Measurements from ENCODE around the gene TBCCD1.
"Not testable (repeated sequence)": the region's sequence is repeated elsewhere in the genome, so short reads cannot be mapped to it uniquely, and the experiment has no call there.

TBCCD1 gene

DNA sequence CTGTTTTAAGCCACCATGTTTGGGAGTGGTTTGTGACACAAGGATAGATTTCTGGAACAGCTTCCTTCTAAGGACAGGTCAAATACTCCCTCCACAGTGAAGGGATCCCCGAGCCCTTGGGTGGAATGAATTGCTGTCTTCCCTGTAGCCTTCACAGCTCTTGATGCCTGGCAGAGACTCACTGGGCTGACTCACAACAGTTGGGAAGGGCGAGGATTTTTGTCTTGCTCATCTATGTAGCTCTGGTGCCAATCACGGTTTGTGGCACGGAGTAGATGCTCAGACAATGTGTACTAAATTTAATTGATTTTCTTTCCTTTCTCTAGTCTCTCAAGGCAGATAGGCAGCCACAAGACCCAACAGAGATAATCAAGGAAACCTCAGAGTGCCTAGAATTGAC lies 49.9 kb downstream of the TBCCD1 start:
- DNase-seq: no peak

DNA sequence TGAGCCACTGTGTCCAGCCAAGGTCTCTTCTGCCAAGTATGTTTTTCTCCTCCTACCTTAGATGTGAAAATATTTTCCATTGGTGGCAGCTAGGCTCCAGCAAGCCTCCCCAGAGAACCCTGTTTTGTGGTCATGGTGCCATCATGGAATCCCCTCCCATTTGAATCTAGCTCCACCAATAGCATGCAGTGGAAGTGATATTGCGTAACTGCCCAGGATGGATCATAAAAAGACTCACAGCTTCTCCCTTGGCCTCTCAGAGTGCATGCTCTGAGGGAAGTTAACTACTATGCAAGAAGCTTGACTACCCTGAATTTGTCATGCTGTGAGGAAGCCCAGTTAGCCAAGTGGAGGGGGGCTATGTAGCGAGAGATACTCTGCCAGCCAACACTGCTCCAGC lies 50.5 kb downstream of the TBCCD1 start:
- DNase-seq: no peak

- no peak for DNase-seq
Measured at GRCh38 chr3:186515125-186515524, 52.0 kb downstream of the TBCCD1 start.

GRCh38 chr3:186514296-186515002 lies 52.7 kb downstream of the TBCCD1 start:
- no peak for DNase-seq

GRCh38 chr3:186513386-186513785 lies 53.8 kb downstream of the TBCCD1 start:
- DNase-seq: no peak

DNA sequence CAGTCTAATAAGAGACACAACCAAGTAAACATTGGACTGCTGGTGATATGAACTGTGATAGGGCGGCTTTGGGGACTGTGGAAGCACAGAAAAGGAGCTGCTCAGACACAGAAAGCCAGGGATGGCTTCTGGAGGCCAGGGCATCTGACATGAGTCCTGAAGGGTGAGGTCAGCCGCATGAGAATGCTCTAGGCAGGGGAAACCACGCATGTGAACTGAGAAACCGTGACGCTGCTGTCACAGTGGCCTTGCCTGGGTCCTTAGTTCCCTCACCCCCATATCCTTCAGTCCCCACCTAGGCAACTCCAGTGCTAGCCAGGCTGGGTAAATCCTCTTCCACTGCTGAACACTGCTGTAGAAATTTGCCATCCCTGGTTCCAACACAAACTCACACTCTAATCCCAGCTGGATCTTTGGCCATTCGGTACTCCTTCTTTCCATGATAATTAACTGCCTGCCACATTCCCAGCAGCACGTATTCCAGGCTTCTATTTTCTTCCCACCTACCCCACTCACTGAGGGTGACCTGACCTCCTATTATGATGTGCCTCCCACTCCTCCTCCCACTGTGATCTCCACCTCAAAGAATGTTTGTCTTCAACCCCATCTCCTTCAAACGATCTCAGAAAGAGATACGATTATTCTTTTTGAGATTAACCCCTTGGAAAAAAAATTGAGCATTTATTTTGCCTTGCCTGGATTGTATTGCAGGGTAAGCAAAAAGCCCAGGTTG lies 54.4 kb downstream of the TBCCD1 start:
- DNase-seq: no peak

DNA sequence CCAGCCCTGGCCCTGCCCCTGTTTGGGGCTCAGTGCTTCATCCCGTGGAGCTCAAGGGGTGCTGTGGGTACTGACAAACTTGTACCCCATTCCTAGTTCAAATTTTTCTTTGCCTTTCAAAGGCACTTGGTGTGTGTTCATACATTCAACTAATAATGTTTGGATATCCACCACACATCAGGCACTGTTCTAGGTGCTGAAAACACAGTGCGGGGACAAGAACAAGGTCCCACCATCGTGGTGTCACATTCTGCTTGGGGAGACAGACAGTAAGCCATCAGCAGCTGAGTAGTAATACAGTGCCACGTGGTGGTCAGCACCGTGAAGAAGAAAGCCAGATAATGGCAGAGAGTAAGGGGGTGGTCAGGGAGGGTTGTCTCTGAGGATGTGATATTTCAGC lies 55.4 kb downstream of the TBCCD1 start:
- no peak for DNase-seq

DNA sequence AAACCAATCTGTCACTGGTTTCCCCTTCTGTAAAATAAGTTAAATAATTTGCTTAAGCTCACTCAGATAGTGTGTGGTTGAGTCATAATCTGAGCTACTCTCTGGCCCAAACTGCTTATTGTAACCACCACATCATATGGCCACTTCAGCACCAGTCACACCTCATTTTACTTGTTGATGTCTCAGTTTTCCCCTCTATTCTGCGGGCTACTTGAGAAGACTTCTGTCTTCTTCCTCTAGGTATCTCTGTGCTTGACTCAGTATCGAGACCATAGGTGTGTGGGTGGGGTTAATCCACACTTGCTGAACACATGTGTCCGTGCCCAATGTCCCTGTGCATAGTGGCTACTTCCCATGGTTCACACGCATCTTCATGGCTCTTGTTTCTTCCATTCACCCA lies 55.9 kb downstream of the TBCCD1 start:
- no peak for DNase-seq

- DNase-seq: no peak
Measured at GRCh38 chr3:186510374-186511079, 56.6 kb downstream of the TBCCD1 start.

GRCh38 chr3:186509423-186509822 lies 57.7 kb downstream of the TBCCD1 start:
- no peak for DNase-seq

DNA sequence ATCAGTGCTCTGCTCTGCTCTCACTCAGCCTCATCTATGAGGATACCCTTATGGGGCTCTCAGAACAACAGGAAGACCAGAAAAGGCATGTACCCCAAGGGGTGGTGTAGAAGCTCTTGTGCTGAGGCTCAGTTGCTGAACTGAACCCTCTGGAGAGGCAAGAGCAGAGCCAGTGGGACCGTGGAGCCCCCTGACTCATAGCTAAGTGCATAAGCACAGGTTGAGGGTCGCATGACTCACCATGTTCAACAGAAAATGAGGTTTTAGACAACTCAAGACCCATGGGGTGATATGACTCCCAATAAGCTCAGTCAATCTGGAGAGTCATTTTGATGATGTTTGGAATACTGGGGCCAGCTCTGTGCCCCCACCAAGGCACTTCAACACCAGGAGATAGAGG lies 60.3 kb downstream of the TBCCD1 start:
- no peak for DNase-seq

DNA sequence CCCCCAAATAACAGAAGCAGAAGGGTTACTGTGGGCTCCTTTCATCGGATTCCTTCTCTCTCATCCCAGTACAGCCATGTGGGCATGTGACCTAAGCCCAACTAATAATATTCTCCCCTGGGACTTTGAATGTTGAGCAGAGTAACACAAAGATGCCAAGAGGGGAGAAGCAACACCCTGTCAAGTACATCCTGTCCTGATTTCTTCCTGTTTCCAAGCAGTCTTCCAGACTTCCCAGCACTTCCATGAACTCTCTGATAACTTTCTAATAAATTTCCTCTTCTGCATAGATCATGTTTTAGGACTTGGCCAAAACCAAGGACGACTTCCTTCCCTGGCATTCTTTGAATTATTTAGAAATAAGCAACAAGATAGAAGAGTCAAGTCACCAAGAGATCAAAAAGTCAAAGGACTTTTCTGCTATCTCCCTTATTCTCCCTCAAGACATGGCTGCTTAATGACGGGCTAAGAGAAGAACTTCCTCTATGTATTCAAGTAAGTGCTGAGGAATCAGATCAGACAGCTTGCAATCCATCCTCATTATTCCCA lies 60.9 kb downstream of the TBCCD1 start:
- no peak for DNase-seq

GRCh38 chr3:186502966-186503712 lies 64.0 kb downstream of the TBCCD1 start:
- no peak for DNase-seq

- no peak for DNase-seq
Measured at GRCh38 chr3:186502138-186502948, 64.8 kb downstream of the TBCCD1 start.

DNA sequence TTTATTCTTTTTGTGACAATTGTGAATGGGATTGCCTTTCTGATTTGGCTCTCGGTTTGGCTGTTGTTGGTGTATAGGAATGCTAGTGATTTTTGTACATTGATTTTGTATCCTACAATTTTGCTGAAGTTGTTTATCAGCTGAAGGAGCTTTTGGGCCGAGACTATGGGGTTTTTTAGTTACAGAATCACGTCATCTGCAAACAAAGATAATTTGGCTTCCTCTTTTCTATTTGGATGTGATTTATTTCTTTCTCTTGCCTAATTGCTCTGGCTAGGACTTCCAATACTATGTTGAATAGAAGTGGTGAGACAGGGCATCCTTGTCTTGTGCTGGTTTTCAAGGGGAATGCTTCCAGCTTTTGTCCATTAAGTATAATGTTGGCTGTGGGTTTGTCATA lies 67.2 kb downstream of the TBCCD1 start:
- DNase-seq: not testable (repeated sequence)

DNA sequence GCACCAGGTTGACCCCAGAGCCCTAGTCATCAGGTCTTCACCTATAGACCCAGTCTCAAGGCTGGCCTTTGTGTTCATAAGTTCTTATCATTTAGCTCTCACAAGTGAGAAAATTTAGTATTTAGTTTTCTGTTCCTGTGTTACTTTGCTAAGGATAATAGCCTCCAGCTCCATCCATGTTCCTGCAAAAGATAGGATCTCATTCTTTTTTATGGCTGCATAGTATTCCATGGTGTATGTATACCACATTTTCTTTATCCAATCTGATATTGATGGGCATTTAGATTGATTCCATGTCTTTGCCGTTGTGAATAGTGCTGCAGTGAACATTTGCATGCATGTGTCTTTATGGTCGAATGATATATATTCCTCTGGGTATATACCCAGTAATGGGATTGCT lies 69.1 kb downstream of the TBCCD1 start:
- DNase-seq: not testable (repeated sequence)

DNA sequence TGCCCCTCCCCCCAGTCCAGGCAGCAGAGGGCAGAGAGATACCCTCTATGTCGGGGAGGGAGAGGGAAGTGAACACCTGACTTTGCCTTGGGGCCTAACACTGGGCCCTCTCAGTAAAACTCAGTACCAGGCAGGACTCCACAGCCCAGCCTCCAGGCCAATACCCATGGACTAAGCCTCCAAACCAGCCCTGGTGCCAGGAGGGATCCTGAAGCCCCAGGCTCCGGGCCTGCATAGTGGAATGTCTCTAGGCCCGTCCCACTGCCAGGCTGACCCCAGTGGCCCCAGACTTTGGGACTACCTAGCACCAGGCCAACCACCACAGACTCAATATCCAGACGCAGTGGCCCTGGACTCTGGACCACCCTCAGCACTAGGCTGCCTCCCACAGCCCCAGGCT lies 69.5 kb downstream of the TBCCD1 start:
- no peak for DNase-seq

DNA sequence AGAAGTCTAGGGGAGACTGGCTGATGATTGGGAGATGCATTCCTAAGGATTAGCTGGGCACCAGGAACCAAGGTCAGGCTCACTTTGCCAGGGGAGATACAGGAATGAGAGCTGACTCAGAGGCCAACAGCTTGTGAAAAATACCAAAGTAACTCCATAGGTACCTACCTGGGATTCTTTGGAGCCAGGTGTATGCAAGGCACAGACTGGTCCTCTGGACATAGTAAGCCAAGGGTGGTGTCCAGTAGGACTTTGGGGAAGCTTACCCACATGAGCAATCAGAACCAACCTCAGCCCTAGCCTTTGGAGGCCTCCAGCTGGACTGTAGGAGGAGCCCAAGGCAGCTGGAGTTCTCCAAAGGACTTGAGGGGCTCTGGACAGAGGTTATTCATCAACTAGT lies 70.5 kb downstream of the TBCCD1 start:
- DNase-seq: no peak
